Iris pigment epithelial cell (primary cell): Measurements from ENCODE around the gene ENPP7.

ENCODE experiments used
- DNase-seq: peaks from one replicate; pipeline ENCODE4 v3.0.0-alpha.2; 2011; ENCODE audit warnings: low read depth

The ENPP7 gene

GRCh38 chr17:79732254-79732653 is 1.5 kb downstream of the ENPP7 start:
- no peak for DNase-seq

GRCh38 chr17:79732804-79733691 is 2.3 kb downstream of the ENPP7 start:
- DNase-seq = peak; percentile 35

DNA sequence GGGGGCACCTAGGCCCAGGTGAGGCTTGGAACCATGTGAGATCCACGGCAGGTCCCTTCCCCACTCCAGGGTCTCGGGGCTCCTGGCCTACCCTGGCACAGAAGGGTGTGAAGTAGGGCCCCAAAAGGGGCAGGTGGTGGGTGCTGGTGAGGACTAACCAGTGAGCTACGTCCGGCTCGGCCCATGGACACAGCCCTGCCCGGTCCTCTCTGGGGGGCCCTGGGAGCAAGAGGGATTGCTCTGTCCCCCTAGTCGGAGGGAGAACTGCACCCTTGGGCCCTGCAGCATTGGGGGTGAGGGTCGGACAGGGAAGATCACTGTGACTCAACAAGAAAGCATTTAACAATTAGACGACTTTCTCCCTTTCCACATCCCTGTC is 2.9 kb downstream of the ENPP7 start:
- no peak for DNase-seq

DNA sequence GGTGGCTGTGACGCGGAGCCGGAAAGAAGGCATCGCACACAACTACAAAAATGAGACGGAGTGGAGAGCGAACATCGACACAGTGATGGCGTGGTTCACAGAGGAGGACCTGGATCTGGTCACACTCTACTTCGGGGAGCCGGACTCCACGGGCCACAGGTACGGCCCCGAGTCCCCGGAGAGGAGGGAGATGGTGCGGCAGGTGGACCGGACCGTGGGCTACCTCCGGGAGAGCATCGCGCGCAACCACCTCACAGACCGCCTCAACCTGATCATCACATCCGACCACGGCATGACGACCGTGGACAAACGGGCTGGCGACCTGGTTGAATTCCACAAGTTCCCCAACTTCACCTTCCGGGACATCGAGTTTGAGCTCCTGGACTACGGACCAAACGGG is 4.4 kb downstream of the ENPP7 start:
- DNase-seq = no peak

GRCh38 chr17:79737046-79737921 is 6.5 kb downstream of the ENPP7 start:
- no peak for DNase-seq

DNA sequence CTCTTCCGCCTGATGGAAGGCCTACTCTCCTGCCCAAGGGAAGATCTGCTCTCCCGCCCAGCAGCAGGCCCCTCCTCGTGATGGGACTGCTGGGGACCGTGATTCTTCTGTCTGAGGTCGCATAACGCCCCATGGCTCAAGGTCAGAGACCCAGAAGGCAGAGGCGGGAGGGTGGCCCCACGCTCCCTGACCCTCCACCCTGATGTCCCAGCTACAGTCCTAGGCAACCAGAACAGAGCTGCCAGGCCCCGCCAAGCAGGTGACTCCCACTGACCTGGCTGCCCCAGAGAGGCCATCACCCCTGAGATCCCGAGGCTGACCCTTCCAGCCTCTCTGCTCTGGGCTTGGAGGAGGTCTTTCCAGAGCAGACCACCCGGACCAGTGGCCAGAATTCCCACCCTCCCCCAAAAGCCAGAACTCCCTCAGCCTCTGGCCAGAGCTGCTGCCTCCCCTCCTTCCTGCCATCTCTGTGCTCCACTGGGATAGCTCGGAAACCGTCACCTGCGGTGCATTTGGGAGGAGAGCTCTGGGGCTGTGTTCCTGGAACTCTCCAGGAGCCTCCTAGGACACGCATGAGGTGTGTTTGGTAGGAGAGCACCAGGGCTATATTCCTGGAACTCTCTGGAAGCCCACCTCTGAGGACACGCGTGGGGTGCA is 7.3 kb downstream of the ENPP7 start:
- DNase-seq = no peak

- no peak for DNase-seq
Measured at GRCh38 chr17:79738643-79739042, 7.9 kb downstream of the ENPP7 start.

DNA sequence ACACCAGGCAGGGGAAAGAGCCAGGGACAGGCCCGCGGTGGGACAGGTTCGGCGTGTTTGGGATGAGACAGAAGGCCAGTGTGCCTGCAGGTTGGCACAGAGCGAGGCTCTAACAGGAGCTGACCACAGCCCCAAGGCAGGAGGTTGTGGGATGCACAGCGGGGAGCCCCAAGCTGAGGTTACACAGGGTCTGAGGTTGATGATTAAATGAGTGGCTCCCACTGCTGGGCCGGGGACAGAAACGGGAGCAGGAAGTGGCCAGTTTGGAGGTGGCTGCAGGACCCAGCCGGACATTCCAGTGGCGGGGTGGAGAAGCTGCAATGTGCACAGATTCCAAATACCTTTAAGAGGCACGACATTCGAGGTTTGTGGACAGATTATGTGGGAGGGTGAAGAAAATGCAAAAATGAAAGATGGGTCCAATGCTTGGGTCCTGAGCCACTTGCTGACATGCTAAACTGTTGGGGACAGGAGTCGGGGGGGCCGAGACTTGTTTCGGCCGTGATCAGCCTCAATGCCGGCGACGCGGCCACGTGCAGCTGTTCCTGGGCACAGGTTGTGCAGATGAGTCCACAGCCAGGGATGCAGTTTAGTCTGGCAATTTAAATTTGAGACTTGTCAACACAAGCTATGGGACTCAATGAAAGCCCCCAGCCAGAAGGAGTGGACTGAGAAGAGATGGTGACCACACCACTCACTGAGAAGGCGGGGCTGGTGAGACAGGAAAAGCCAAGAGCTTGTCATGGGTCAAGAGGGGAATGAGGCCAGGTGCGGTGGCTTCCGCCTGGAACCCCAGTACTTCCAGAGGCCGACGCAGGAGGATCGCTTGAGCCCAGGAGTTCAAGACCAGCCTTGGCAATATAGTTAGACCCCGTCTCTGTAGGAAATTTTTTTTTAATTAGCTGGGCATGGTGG is 8.7 kb downstream of the ENPP7 start:
- no peak for DNase-seq

DNA sequence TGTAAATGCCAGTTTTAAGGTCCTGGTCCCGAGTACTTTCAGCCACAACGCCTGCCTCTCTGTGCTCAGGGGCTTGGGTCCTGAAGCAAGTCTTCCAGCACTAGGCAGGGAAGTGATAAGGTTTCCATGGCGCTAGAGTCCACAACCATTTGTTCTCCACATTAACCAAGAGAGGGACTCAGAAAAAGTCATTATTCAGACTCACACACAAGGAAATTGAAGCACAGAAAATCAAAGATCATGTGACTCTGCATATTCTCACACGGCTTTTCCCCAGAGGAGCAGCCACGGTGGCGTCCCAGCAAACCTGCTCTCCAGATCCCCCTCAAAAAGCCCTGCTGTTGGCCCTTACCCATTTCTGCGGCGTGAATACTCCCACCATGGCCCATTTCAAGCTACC is 9.7 kb downstream of the ENPP7 start:
- DNase-seq = no peak

DNA sequence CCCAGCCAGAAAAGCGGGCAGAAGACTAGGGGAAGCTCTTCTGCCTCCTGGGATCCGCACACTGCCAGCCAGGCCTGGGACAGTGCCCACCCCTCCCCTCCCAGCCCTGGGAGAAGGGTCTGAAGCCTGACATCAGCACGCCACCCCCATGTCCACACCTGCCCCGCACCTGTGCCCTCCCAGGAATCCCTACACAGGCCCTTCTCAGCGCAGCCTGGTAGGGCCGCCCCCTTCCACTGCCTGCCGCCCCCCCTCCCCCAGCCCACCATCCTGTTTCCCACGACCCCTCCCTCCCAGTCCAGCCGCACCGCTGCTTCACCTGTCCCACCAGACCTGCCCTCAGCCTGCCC is 10.6 kb downstream of the ENPP7 start:
- DNase-seq = no peak

GRCh38 chr17:79741751-79742588 is 11.2 kb downstream of the ENPP7 start:
- peak; percentile 25 for DNase-seq

- no peak for DNase-seq
Measured at GRCh38 chr17:79742589-79742918, 11.8 kb downstream of the ENPP7 start.

DNA sequence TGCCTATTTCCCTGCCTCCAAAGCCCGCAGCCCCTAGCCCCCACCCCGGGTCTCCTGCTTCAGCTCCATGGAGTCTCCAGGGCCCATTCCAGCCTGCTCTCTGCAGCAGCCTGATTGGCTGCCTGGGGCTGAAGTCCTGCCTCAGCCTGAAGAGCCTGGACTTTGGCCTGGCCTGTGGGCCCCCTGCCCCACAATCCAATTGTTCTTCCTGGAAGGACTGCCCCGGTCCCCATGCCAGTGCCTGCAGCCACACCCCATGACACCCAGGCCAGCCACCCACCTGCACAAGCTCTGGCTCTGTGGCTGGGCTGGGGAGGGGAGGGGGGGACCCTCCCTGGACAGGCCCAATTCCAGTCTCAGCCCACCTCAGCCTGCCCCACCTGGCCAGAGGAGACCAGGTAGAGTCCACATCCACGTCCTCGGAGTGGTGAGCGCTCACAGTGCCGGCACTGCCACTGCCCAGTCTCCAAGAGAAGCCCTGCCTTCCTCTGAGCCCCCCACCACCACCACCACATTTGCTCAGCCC is 12.3 kb downstream of the ENPP7 start:
- no peak for DNase-seq

GRCh38 chr17:79743614-79744013 is 12.9 kb downstream of the ENPP7 start:
- no peak for DNase-seq

DNA sequence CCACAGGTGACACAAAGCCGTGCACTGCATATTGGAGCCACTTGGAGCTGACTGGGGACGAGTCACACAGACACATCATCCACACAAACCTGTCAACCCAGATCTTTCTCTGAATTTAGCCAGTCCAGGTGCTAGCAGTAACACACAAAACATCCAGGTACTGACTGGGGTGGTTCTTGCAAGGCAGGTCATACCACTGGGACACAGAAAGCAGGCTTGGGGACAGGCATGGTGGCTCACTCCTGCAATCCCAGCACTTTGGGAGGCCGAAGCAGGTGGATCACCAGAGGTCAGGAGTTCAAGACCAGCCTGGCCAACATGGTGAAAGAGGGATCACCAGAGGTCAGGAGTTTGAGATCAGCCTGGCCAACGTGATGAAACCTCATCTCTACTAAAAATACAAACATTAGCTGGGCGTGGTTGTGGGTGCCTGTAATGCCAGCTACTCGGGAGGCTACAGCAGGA is 14.9 kb downstream of the ENPP7 start:
- no peak for DNase-seq

- DNase-seq = no peak
Measured at GRCh38 chr17:79746889-79747507, 16.3 kb downstream of the ENPP7 start.

GRCh38 chr17:79747508-79748294 is 17.0 kb downstream of the ENPP7 start:
- DNase-seq = no peak

GRCh38 chr17:79748295-79749099 is 17.8 kb downstream of the ENPP7 start:
- no peak for DNase-seq
